Globus pallidus (tissue), 1 donor: Measurements from ENCODE around the gene MYPN.
"Not testable (repeated sequence)": the region's sequence is repeated elsewhere in the genome, so short reads cannot be mapped to it uniquely, and the experiment has no call there.

ENCODE experiments used
- DNase-seq: peaks from one replicate; pipeline ENCODE4 v3.0.0-alpha.2; 2015; ENCODE audit warnings: low spot score

MYPN gene

GRCh38 chr10:68231106-68231816, 122.0 kb downstream of the MYPN start:
- DNase-seq, result peak; percentile 75

DNA sequence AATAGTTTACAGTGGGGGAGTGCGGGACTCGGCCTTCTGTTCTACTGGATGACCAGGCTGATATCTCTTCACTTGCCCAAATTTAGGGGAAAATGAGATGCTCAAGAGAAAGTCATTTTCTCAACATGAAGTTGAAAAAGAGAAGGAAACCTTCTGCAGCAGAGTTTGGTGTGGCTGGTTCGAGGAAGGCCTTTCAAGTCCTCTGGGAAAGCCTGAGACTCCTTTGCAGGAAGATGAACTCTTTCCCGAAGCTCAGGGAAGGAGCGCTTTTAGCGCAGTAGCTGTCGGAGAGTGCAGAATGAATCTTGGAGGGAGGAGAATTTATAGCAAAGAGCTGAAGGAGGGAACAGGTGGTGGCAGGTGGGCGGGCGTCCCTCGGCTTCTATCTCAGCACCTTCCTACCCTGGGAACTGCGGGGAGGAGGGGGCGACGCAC, 122.5 kb downstream of the MYPN start, which contains the start of gene ATOH7:
Gene ATOH7 (minus strand): TSS at position 297 of the 435 bp plus-strand sequence. CDS start 436 bp downstream, outside the sequence.
- no peak for DNase-seq

GRCh38 chr10:68233046-68233445, 123.8 kb downstream of the MYPN start:
- DNase-seq, result no peak

GRCh38 chr10:68235111-68235510, 125.8 kb downstream of the MYPN start:
- DNase-seq, result no peak

DNA sequence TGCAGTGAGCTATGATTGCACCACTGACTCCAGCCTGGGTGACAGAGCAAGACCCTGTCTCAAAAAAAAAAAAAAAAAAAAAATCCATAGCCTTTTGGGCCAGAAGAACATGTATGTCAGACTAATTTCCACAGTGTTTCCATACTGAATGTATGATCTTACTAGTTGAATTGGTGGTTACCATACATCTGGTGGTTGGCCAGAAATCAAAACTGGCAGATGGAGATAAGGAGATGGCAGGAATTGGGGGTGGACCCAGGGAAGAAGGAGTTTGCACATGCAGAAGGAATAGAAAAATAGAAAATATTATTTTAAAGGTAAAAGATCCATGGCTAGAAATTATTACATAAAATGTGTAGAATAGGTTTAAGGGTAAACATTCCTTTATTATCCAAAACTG, 126.3 kb downstream of the MYPN start:
- no peak for DNase-seq

GRCh38 chr10:68237173-68237572, 127.9 kb downstream of the MYPN start:
- no peak for DNase-seq

- no peak for DNase-seq
Observed at GRCh38 chr10:68238371-68238770, 129.1 kb downstream of the MYPN start.

DNA sequence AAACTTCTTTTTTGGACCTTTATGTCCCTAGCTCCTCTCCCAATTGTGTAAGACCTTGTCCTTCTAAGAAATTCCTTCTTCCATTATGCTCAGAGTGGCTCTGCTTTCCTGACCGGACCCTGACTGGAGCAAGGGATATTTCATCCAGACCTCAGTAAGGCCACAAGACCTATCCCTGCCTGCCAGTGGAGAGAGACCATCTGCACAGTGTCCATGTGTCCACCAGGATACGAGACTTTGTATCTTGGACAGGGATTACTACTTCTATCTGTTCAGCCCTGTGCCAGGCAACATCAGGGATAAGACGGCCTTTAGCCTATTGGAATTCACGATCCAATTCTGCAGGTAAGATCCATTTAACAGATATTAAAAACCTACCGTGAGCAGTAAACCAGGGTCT, 129.8 kb downstream of the MYPN start:
- DNase-seq, result no peak

GRCh38 chr10:68239596-68240150, 130.4 kb downstream of the MYPN start:
- DNase-seq, result no peak

GRCh38 chr10:68242051-68242450, 132.8 kb downstream of the MYPN start:
- DNase-seq, result no peak

GRCh38 chr10:68246397-68246796, 137.1 kb downstream of the MYPN start:
- DNase-seq, result not testable (repeated sequence)

- no peak for DNase-seq
Observed at GRCh38 chr10:68247931-68248330, 138.6 kb downstream of the MYPN start.

GRCh38 chr10:68249297-68249696, 140.0 kb downstream of the MYPN start:
- no peak for DNase-seq

GRCh38 chr10:68251151-68251550, 141.9 kb downstream of the MYPN start:
- no peak for DNase-seq

GRCh38 chr10:68251625-68252495, 142.6 kb downstream of the MYPN start:
- DNase-seq, result no peak

DNA sequence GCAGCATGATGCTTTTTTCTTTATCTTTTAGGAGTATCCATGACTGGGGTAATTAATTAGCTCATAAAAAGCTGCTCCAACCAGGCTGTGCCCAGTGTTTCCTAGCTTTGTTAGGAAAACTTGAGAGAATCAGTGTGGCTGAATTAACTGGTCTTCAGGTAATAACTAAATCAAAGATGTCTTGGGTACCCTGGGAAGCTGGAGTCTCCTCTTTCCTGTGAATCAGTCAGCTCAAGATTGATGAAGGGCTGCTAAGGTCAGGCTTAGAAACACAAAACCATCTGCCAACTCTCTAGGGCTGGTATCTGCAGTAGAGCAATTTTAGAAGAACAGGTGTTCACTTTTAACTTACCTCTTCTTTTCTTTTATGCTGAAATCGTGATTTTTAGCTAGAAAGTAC, 144.1 kb downstream of the MYPN start:
- DNase-seq, result no peak

GRCh38 chr10:68261132-68261856, 152.0 kb downstream of the MYPN start:
- DNase-seq, result peak; percentile 65
